Nephron (organoid): ENCODE measurements around the gene SLC30A2.

Source experiments
- H3K27ac Mint-ChIP-seq, 3 experiments: 2 replicates each; pipeline ENCODE4 v1.8.0; 2020; ENCODE audit warnings: mixed read lengths in 3 of 3, mild to moderate bottlenecking in 2 of 3, moderate library complexity in 1 of 3
- H3K27me3 Mint-ChIP-seq: 2 replicates; pipeline ENCODE4 v1.8.0; 2021; ENCODE audit warnings: low read depth, mild to moderate bottlenecking, moderate library complexity, mixed read lengths
- H3K36me3 Mint-ChIP-seq: 2 replicates; pipeline ENCODE4 v1.8.0; 2020; ENCODE audit warnings: low read depth, mixed read lengths
- H3K4me1 Mint-ChIP-seq: 2 replicates; pipeline ENCODE4 v1.8.0; 2020; ENCODE audit warnings: mixed read lengths
- H3K4me3 Mint-ChIP-seq, 3 experiments: 2 replicates each; pipeline ENCODE4 v1.8.0; 2020; ENCODE audit warnings: mild to moderate bottlenecking in 3 of 3, mixed read lengths in 3 of 3, moderate library complexity in 2 of 3
- H3K9me3 Mint-ChIP-seq: 2 replicates; pipeline ENCODE4 v1.8.0; 2020; ENCODE audit warnings: mixed read lengths
- CTCF ChIP-seq, 3 experiments: fragments of 200-600 bp; sonication (generic); IDR thresholded peaks; one replicate each; pipeline ENCODE4 v1.5.0; 2021; ENCODE audit warnings: antibody characterized with exemption in 3 of 3; ENCODE audit not compliant: unreplicated experiment in 3 of 3

Gene SLC30A2

GRCh38 chr1:26046246-26047095 is 553 bp upstream of the SLC30A2 start:
- H3K27me3 Mint-ChIP-seq = peaks cover 98% of the 10 kb centered on the region
- no peaks in the 10 kb centered on the region for H3K9me3 Mint-ChIP-seq
- no peak overlapping the region for H3K27ac Mint-ChIP-seq
- H3K4me3 Mint-ChIP-seq = peak overlapping the region in 2 of 3 experiments; percentile 46 to 69
- H3K4me1 Mint-ChIP-seq = no peaks in the 10 kb centered on the region
- no peaks in the 10 kb centered on the region for H3K36me3 Mint-ChIP-seq
- TF ChIP-seq CTCF (IDR thresholded peaks at IDR 0.05; ENCODE audit: unreplicated experiment in 3 of 3) = no peak

- no peaks in the 10 kb centered on the region for H3K4me1 Mint-ChIP-seq
- peak overlapping the region; percentile 15 to 80 (median 61) for H3K4me3 Mint-ChIP-seq
- no peaks in the 10 kb centered on the region for H3K9me3 Mint-ChIP-seq
- H3K27ac Mint-ChIP-seq = no peak overlapping the region
- H3K36me3 Mint-ChIP-seq = no peaks in the 10 kb centered on the region
- H3K27me3 Mint-ChIP-seq = peaks cover 95% of the 10 kb centered on the region
- TF ChIP-seq CTCF (IDR thresholded peaks at IDR 0.05; ENCODE audit: unreplicated experiment in 3 of 3) = no peak
These were observed 772 bp downstream of the SLC30A2 start for GRCh38 chr1:26044971-26045721.

GRCh38 chr1:26044414-26044813 is 1.5 kb downstream of the SLC30A2 start:
- H3K27me3 Mint-ChIP-seq = peaks cover 88% of the 10 kb centered on the region
- no peak for TF ChIP-seq CTCF (IDR thresholded peaks at IDR 0.05; ENCODE audit: unreplicated experiment in 3 of 3)
- H3K4me3 Mint-ChIP-seq = no peak overlapping the region
- H3K4me1 Mint-ChIP-seq = no peaks in the 10 kb centered on the region
- H3K27ac Mint-ChIP-seq = no peak overlapping the region
- no peaks in the 10 kb centered on the region for H3K9me3 Mint-ChIP-seq
- H3K36me3 Mint-ChIP-seq = no peaks in the 10 kb centered on the region

- no peaks in the 10 kb centered on the region for H3K4me1 Mint-ChIP-seq
- no peaks in the 10 kb centered on the region for H3K36me3 Mint-ChIP-seq
- TF ChIP-seq CTCF (IDR thresholded peaks at IDR 0.05; ENCODE audit: unreplicated experiment in 3 of 3) = no peak
- no peaks in the 10 kb centered on the region for H3K9me3 Mint-ChIP-seq
- peaks cover 85% of the 10 kb centered on the region for H3K27me3 Mint-ChIP-seq
- no peak overlapping the region for H3K4me3 Mint-ChIP-seq
- H3K27ac Mint-ChIP-seq = no peak overlapping the region
These were observed 2.2 kb downstream of the SLC30A2 start for GRCh38 chr1:26043765-26044164.

GRCh38 chr1:26041978-26042377 is 3.9 kb downstream of the SLC30A2 start:
- Mint-ChIP-seq H3K9me3 (no peaks in the 10 kb centered on the region), H3K27ac (no peak overlapping the region), H3K27me3 (peaks cover 73% of the 10 kb centered on the region), H3K36me3 (no peaks in the 10 kb centered on the region), H3K4me3 (no peak overlapping the region), H3K4me1 (no peaks in the 10 kb centered on the region)
- TF ChIP-seq CTCF (IDR thresholded peaks at IDR 0.05; ENCODE audit: unreplicated experiment in 3 of 3) = no peak
